ENCODE measurements around the gene FAM151A.

Gene FAM151A

GRCh38 chr1:54623216-54624007 lies at the start of gene FAM151A:
TSS of gene FAM151A (minus strand) at chr1:54623525. CDS start at chr1:54623395, 130 bp downstream.
- no peak for DNase-seq

GRCh38 chr1:54671985-54672608 lies 48.8 kb upstream of the FAM151A start:
- no peak for DNase-seq

- DNase-seq = no peak
Observed at GRCh38 chr1:54668567-54668966, 45.2 kb upstream of the FAM151A start.

GRCh38 chr1:54667797-54668196 lies 44.5 kb upstream of the FAM151A start:
- DNase-seq = no peak

GRCh38 chr1:54666333-54666732 lies 43.0 kb upstream of the FAM151A start:
- DNase-seq = no peak

GRCh38 chr1:54665852-54666251 lies 42.5 kb upstream of the FAM151A start:
- DNase-seq = no peak

GRCh38 chr1:54664364-54664763 lies 41.0 kb upstream of the FAM151A start:
- no peak for DNase-seq

GRCh38 chr1:54663725-54664124 lies 40.4 kb upstream of the FAM151A start:
- no peak for DNase-seq

- DNase-seq = no peak
Observed at GRCh38 chr1:54658164-54658913, 35.0 kb upstream of the FAM151A start.

- DNase-seq = no peak
Observed at GRCh38 chr1:54653036-54653435, 29.7 kb upstream of the FAM151A start.

- no peak for DNase-seq
Observed at GRCh38 chr1:54652168-54652567, 28.8 kb upstream of the FAM151A start.

- no peak for DNase-seq
Observed at GRCh38 chr1:54651608-54652007, 28.3 kb upstream of the FAM151A start.

GRCh38 chr1:54650417-54650816 lies 27.1 kb upstream of the FAM151A start:
- no peak for DNase-seq

GRCh38 chr1:54649921-54650320 lies 26.6 kb upstream of the FAM151A start:
- DNase-seq = no peak

- DNase-seq = no peak
Observed at GRCh38 chr1:54649130-54649898, 26.0 kb upstream of the FAM151A start.

- no peak for DNase-seq
Observed at GRCh38 chr1:54645806-54646676, 22.7 kb upstream of the FAM151A start.

- DNase-seq = no peak
Observed at GRCh38 chr1:54643736-54644135, 20.4 kb upstream of the FAM151A start.

GRCh38 chr1:54640863-54641836 lies 17.8 kb upstream of the FAM151A start, which contains the start of gene MROH7:
TSS of gene MROH7 (plus strand) at chr1:54641786. CDS start at chr1:54652927, 11,141 bp downstream.
- DNase-seq = no peak

- DNase-seq = no peak
Observed at GRCh38 chr1:54640361-54640760, 17.0 kb upstream of the FAM151A start.

All from NCI-H1417 treated with DMSO at 0.1 percent for 48 hours (cell line).